H7 (cell line): ENCODE measurements around the gene ERI3. TPM values are rescaled to one million over a fixed set of nuclear protein-coding genes. Genes with fewer than 3 reads are reported as not detected.
A peak's percentile ranks its signal among the peaks of the same experiment; 100 is the strongest.

Experiments used
- DNase-seq: peaks from one replicate; pipeline ENCODE4 v3.0.0; 2012
- H3K27me3 ChIP-seq: 2 replicates; pipeline ENCODE4 v1.6.0; 2011; ENCODE audit warnings: mild to moderate bottlenecking, low read length; ENCODE audit not compliant: control insufficient read depth, insufficient read depth
- H3K36me3 ChIP-seq: replicated peaks from 2 replicates; pipeline ENCODE4 v1.5.1; 2011; ENCODE audit warnings: low read length; ENCODE audit not compliant: control insufficient read depth, insufficient read depth
- H3K4me3 ChIP-seq: 2 replicates; pipeline ENCODE4 v1.5.1; 2011; ENCODE audit warnings: low read depth, mild to moderate bottlenecking, control low read depth, low read length, moderate library complexity; ENCODE audit not compliant: insufficient read depth
- total RNA-seq: library from RNA; depleted of rRNA; stranded (reverse); fragments of >200 nt; shearing (Covaris generic); gene quantifications from 2 replicates; pipeline ENCODE4 v1.2.3, GENCODE V29; 2014

The ERI3 gene
- total RNA-seq, 1 experiment from 2014 or later, result 141 TPM

GRCh38 chr1:44272992-44273391, 82.1 kb downstream of the ERI3 start:
- DNase-seq, result no peak
- Histone ChIP-seq H3K36me3 (no peaks in the 10 kb centered on the region), H3K27me3 (no peaks in the 10 kb centered on the region), H3K4me3 (no peak overlapping the region)

- Histone ChIP-seq H3K4me3 (no peak overlapping the region), H3K27me3 (no peaks in the 10 kb centered on the region), H3K36me3 (no peaks in the 10 kb centered on the region)
- no peak for DNase-seq
Observed at GRCh38 chr1:44271646-44272045, 83.4 kb downstream of the ERI3 start.

DNA sequence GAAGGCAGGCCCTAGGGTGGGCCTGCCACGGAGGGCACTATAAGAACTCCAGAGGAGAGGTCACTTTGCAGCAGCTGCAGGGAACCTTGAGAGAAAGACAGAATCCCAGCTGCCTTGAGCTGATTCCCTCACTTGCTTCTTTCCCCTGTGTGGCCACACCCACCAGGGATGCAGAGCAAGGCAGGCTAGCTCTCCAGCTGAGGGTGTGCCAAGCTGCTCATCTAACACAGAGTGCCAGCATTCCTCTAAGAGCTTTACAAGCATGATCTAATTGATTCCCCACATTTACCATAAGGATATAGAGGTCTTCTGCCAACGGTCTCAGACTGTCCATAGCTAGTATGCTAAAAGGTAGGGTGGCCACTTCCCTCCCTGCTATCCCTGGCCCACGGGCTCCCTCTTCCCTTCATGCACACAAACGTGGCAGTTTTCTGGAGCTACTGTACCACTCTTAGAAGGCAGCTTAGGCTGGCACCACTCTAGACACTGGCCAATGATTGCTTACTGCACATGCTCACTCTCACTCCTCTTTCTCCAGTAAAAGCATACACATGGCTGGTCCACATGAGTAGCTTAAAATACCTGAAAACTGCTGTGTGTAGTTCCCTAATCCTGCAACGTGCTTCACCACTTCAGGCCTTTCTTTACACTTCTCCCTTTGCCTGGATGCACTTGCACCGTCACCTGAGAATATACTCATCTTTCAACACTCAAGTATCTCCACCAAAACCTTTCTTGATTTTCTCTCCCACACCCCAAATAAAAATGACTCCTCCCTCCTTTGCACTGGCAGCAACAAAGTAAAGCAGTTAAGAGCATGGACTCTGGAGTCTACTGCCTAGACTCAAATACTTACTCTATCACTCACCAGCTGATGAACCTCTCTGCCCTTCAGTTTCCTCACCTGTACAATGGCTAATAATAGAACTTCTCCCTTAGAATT, 84.1 kb downstream of the ERI3 start:
- Histone ChIP-seq H3K27me3 (no peaks in the 10 kb centered on the region), H3K4me3 (no peak overlapping the region)
- no peak for DNase-seq

GRCh38 chr1:44268054-44268453, 87.0 kb downstream of the ERI3 start:
- no peak for DNase-seq
- Histone ChIP-seq H3K36me3 (no peaks in the 10 kb centered on the region), H3K27me3 (no peaks in the 10 kb centered on the region), H3K4me3 (no peak overlapping the region)

More for the DNA sequence above, 84.1 kb downstream of the ERI3 start:
- no peaks in the 10 kb centered on the region for H3K36me3 ChIP-seq

GRCh38 chr1:44267438-44267837, 87.6 kb downstream of the ERI3 start:
- H3K36me3 ChIP-seq, result no peaks in the 10 kb centered on the region
- DNase-seq, result no peak
- no peaks in the 10 kb centered on the region for H3K27me3 ChIP-seq
- H3K4me3 ChIP-seq, result no peak overlapping the region

DNA sequence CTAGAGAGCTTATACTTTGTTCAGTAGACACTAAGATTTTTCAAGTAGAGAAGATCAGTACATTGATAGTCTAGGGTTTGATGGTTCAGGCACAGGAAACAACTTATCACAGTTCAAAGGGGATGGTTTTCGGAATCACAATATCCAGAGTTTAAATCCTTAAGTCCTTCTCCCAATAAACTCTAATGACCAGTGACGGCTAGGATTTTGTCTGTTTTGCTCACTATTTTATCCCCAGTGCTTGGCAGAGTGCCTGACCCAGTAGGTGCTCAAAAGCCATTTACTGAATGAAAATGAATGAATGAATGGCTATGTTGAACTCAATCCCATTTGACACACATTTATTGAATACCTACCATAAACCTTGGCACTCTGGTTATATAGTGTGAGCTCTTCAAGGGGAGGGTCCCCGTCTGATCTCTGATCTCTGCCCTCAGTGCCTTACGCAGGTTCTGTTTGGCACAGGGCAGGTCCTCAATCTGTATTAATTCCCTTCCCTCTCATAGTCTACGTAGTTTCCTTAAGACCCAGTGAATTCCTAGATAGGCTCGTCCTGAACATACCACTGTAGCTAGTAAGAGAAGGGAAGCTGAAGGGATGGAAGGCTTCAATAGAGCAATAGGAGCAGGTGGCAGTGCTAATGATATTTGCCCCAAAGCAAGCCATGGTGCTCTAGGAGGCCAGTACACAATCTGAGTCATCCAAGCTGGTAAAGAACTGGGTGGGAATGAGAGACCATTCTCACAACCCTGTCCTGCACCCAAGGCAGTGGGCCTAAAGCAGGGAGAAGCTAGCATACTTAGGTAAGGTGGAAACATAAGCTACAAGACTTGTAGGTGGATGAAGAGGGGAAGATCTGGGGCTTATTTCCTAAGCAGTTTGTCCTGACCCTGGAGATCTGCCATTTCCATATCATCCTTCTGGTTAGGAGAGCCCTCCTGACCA, 88.4 kb downstream of the ERI3 start:
- Histone ChIP-seq H3K4me3 (no peak overlapping the region), H3K27me3 (no peaks in the 10 kb centered on the region), H3K36me3 (no peaks in the 10 kb centered on the region)
- DNase-seq, result no peak

DNA sequence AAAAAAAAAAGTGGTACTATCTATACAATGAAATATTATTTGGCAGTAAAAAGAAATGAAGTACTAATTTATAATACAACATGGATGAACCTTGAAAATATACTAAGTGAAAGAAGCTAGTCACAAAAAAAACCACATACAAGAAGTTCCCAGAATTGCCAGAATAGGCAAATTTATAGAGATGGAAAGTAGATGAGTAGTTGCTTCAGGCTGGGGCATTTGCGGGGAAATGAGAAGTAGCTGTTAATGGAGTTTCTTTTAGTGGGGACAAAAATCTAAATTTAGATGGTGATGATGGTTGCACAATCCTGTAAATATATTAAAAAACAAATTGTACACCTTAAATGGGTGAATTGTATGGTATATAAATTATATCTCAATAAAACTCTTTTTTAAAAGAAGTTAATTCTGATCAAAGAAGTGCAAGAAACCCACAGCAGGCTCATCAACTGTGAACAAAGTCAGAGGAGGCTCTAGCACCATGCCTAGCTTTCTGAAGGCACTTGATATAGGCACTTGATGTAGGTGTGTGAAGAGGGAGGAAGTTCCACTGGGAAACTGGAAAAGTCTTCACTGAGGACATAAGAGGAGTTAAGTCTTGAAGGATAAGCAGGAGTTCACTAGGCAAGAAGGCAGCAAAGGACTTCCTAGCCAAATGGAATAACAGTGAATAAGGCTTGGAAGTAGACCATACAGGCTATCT, 89.2 kb downstream of the ERI3 start:
- Histone ChIP-seq H3K27me3 (no peaks in the 10 kb centered on the region), H3K36me3 (no peaks in the 10 kb centered on the region), H3K4me3 (no peak overlapping the region)
- DNase-seq, result no peak

GRCh38 chr1:44264451-44264771, 90.6 kb downstream of the ERI3 start:
- Histone ChIP-seq H3K4me3 (no peak overlapping the region), H3K36me3 (no peaks in the 10 kb centered on the region), H3K27me3 (no peaks in the 10 kb centered on the region)
- DNase-seq, result peak; percentile 21

DNA sequence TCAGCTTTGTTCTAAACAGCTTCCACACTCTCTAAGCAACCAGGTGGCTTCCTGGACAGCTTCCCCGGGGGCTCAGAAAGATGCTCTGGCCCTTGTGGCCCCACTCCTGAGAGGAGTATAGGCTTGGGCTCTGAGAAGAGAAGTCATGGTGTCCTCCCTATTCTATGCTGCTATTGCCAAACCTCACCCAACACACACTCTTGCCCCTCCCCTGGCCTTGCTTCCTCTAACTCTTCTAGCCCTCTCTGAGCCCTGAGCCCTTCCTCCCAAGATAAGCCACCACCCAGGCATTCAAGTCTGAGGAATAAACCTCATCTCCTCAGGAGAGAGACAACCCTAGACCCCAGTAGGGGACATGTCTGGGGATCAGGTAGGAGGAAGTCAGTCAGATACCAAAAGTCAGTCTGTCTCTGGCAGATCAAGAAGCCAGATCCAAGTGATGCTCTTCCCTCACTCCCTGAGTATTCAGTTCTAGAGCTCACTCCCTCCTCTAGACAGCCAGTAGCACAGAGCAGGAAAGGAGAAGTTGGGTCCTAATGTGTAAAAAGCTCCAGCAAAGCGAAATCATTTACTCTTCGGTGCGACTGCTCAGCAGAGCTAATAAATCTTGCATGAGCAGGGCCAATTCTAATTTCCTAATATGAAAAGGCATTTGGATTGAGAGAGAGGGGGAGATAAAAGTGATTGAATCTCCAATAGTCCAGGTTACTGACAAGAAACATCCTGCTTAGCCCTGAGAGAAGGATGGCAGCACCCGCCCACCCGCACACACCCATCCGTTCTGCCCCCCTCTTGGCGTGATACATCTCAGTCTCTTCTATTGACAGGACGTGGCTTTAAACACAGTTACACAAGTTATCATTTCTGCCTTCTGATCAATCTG, 91.2 kb downstream of the ERI3 start:
- Histone ChIP-seq H3K36me3 (no peaks in the 10 kb centered on the region), H3K4me3 (no peak overlapping the region)
- no peak for DNase-seq

DNA sequence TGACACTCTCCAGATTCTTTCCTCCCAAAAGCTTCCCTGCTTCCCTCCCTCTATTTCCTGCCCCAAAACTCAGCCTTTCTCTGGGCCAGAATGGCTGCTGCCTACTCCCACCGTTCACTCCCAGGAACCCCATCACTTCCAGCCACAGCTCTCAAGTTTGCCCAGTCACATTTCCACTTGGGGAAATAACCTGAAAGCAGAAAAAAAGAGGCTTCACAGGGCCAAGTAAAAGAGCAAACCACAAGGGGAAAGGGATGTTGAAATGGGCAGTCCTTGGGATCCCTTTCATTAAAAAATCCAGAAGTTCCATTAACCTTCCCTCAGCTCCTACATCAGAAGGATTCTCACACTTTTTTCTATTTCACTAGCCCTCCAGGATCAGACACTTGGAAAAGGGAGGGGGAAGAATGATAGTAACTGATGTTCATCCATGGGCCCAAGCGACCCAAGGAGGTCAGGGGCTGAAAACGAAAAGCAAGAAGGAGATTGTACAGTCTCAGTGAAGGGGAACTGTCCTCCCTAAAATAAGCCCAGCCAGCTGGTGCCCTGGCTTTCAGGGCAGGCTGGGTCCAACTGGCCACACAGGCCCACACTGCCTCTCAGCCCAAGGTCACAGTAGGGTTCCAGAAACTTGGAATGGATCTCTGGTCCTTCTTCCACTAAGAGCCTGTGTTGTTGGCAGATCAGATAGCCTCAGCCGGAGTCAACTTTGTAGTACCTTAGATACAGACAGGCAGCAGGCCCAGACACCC, 92.1 kb downstream of the ERI3 start:
- no peak for DNase-seq
- no peak overlapping the region for H3K4me3 ChIP-seq
- H3K36me3 ChIP-seq, result no peaks in the 10 kb centered on the region
- no peaks in the 10 kb centered on the region for H3K27me3 ChIP-seq

More for the DNA sequence above, 91.2 kb downstream of the ERI3 start:
- no peaks in the 10 kb centered on the region for H3K27me3 ChIP-seq

GRCh38 chr1:44262414-44262813, 92.6 kb downstream of the ERI3 start:
- peak; percentile 31 for DNase-seq
- Histone ChIP-seq H3K27me3 (no peaks in the 10 kb centered on the region), H3K4me3 (no peak overlapping the region), H3K36me3 (no peaks in the 10 kb centered on the region)

- H3K4me3 ChIP-seq, result no peak overlapping the region
- no peaks in the 10 kb centered on the region for H3K27me3 ChIP-seq
- no peaks in the 10 kb centered on the region for H3K36me3 ChIP-seq
- DNase-seq, result peak; percentile 21
Observed at GRCh38 chr1:44261962-44262361, 93.1 kb downstream of the ERI3 start.

- DNase-seq, result peak; percentile 70
- H3K36me3 ChIP-seq, result no peaks in the 10 kb centered on the region
- no peaks in the 10 kb centered on the region for H3K27me3 ChIP-seq
- H3K4me3 ChIP-seq, result no peak overlapping the region
Observed at GRCh38 chr1:44261171-44261817, 93.8 kb downstream of the ERI3 start.
